ENCODE data around the gene NOS2. TPM values are rescaled to one million over a fixed set of nuclear protein-coding genes. Genes with fewer than 3 reads are reported as not detected.
"Not testable (repeated sequence)": the region's sequence is repeated elsewhere in the genome, so short reads cannot be mapped to it uniquely, and the experiment has no call there.

NOS2 gene
- total RNA-seq, 4 donors from 2014 or later: 0.09 to 2.8 (median 0.62) TPM; not detected in 1

GRCh38 chr17:27755706-27756466, 44.4 kb downstream of the NOS2 start:
- Histone ChIP-seq H3K9me3 (no peaks in the 10 kb centered on the region), H3K27me3 (no peaks in the 10 kb centered on the region), H3K27ac (no peak overlapping the region), H3K36me3 (no peaks in the 10 kb centered on the region), H3K4me3 (no peak overlapping the region), H3K4me1 (no peaks in the 10 kb centered on the region)
- peak in 1 of 2 donors; percentile 3 for DNase-seq
- intact Hi-C loops (cut with DNase I; ENCODE audit: low total_unique reads): no loop called here
- no peak for TF ChIP-seq POLR2A (IDR thresholded peaks at IDR 0.05)
- TF ChIP-seq, protein P1, sequence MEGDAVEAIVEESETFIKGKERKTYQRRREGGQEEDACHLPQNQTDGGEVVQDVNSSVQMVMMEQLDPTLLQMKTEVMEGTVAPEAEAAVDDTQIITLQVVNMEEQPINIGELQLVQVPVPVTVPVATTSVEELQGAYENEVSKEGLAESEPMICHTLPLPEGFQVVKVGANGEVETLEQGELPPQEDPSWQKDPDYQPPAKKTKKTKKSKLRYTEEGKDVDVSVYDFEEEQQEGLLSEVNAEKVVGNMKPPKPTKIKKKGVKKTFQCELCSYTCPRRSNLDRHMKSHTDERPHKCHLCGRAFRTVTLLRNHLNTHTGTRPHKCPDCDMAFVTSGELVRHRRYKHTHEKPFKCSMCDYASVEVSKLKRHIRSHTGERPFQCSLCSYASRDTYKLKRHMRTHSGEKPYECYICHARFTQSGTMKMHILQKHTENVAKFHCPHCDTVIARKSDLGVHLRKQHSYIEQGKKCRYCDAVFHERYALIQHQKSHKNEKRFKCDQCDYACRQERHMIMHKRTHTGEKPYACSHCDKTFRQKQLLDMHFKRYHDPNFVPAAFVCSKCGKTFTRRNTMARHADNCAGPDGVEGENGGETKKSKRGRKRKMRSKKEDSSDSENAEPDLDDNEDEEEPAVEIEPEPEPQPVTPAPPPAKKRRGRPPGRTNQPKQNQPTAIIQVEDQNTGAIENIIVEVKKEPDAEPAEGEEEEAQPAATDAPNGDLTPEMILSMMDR (IDR thresholded peaks at IDR 0.05): no peak

DNA sequence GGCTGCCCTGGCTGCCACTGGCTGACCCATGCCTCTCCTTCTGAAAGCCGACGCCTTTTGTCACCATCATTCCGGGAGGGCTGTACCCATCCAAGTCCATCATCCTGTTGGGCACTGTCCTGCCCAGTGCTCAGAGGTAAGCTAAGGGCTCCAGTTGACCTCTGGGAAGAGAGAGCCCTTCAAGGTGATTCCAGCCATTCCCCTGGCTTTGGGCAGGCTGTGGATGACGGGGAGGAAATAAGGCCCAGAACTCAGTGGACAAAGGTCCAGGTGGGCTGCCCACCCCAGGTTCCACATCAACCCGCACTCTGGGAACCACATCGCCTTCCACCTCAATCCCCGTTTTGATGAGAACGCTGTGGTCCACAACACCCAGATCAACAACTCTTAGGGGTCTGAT, 45.8 kb downstream of the NOS2 start:
- Histone ChIP-seq H3K27me3 (no peaks in the 10 kb centered on the region), H3K4me3 (no peak overlapping the region), H3K4me1 (no peaks in the 10 kb centered on the region), H3K9me3 (no peaks in the 10 kb centered on the region), H3K36me3 (no peaks in the 10 kb centered on the region), H3K27ac (no peak overlapping the region)
- intact Hi-C loops (cut with DNase I; ENCODE audit: low total_unique reads): no loop called here
- peak in 1 of 2 donors; percentile 6 for DNase-seq
- TF ChIP-seq POLR2A (IDR thresholded peaks at IDR 0.05): no peak

GRCh38 chr17:27753726-27754125, 46.6 kb downstream of the NOS2 start:
- H3K36me3 ChIP-seq; H3K27ac ChIP-seq; H3K27me3 ChIP-seq; intact Hi-C loops (cut with DNase I; ENCODE audit: low total_unique reads); H3K9me3 ChIP-seq; H3K4me1 ChIP-seq; H3K4me3 ChIP-seq: not testable (repeated sequence)
- DNase-seq: peak in 1 of 2 donors; percentile 5

DNA sequence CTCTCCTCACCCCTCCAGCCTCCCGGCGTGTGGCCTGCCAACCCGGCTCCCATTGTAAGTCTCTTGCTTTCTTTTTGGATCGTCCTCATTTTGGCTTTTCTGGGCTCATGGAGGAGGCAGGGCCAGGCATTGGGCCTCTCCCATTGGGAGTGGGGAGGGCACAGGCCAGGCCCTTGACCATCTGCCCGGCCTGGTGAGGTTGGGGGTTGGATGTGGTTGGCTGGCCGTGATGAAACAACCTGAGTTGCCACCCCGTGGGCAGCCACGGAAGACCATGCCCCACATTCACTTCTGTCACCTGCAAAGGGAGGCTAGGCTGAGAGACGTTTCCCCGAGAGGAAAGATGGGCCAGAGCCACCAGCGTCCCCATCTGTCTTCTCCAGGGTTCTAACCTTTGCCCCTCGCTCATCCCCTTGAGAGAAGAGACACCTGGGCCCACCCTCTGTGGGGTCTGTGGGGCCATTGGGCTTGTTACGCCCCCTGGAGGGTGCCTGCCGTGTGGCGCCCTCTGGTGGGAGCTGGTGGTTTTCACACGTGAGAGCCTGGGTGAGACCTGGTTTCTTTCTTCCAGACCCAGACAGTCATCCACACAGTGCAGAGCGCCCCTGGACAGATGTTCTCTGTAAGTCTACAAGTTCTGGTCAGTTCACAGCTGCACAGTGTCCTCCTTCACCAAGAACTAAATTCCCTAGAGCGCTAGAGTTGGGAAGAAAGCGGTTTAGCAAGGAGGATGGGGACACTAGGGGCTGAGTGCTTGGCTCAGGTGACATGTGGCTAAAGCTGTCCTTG, 47.3 kb downstream of the NOS2 start:
- DNase-seq; intact Hi-C loops (cut with DNase I; ENCODE audit: low total_unique reads): not testable (repeated sequence)

GRCh38 chr17:27751622-27752490, 48.5 kb downstream of the NOS2 start:
- H3K4me1 ChIP-seq: no peaks in the 10 kb centered on the region
- H3K27ac ChIP-seq: no peak overlapping the region
- H3K36me3 ChIP-seq: no peaks in the 10 kb centered on the region
- DNase-seq: no peak
- intact Hi-C loops (cut with DNase I; ENCODE audit: low total_unique reads): no loop called here
- H3K27me3 ChIP-seq: no peaks in the 10 kb centered on the region
- H3K9me3 ChIP-seq: no peaks in the 10 kb centered on the region
- no peak overlapping the region for H3K4me3 ChIP-seq
- no peak for TF ChIP-seq POLR2A (IDR thresholded peaks at IDR 0.05)
- TF ChIP-seq, protein P1 (IDR thresholded peaks at IDR 0.05): no peak

More for the DNA sequence above, 47.3 kb downstream of the NOS2 start:
- H3K27ac ChIP-seq, H3K4me3 ChIP-seq, H3K27me3 ChIP-seq, H3K4me1 ChIP-seq, H3K36me3 ChIP-seq, H3K9me3 ChIP-seq: not testable (repeated sequence)

DNA sequence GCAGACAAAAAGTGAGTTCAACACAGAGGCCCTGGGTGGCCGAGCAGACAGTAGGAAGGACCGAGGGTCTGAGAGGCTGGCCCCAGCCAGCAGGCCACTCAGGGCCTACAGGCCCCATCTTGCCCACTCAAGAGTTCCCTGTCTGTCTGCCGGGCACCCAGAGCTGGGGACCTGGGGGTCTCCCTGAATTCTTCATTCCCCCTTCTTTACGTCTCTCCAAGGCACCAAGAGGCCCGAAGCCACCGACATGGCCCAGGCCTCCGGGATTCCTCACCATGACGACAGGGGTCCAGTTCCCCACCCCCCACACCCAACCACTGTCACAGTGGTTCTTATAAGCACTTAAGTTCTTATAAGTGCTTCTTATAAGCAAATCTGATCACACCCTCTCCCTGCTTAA, 49.2 kb downstream of the NOS2 start:
- Histone ChIP-seq H3K9me3 (no peaks in the 10 kb centered on the region), H3K36me3 (no peaks in the 10 kb centered on the region), H3K27ac (no peak overlapping the region), H3K27me3 (no peaks in the 10 kb centered on the region), H3K4me3 (no peak overlapping the region), H3K4me1 (no peaks in the 10 kb centered on the region)
- TF ChIP-seq POLR2A (IDR thresholded peaks at IDR 0.05): no peak
- TF ChIP-seq, protein P1 (IDR thresholded peaks at IDR 0.05): no peak
- intact Hi-C loops (cut with DNase I; ENCODE audit: low total_unique reads): no loop called here
- no peak for DNase-seq

DNA sequence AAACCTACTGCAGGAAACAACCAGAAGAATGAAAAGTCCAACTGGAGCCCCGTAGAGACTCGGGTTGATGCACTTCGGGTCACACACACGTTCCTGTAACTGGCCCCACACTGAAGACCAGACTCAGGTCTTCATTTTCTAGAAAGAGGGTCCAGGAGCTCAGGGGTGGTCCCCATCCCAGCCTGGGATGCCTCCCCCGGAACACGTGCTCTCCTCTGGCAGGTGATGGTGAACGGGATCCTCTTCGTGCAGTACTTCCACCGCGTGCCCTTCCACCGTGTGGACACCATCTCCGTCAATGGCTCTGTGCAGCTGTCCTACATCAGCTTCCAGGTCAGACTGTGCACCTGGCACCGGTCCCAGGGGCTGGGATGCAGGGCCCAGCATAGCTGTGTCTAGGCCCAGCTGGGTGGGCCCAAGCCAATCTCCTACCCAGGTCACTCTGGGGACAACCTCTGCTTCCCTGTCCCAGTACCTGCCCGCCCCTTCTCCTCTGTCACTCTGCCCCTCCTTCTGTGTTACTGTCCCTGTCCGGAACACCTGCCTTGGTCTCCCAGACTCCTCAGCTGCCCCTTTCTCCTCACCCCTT, 50.7 kb downstream of the NOS2 start:
- intact Hi-C loops (cut with DNase I; ENCODE audit: low total_unique reads); H3K27ac ChIP-seq; H3K27me3 ChIP-seq; H3K4me3 ChIP-seq; H3K4me1 ChIP-seq; DNase-seq; H3K9me3 ChIP-seq; H3K36me3 ChIP-seq: not testable (repeated sequence)

Data from uterus (tissue), 4 donors.